Measurements from ENCODE around the gene MARCHF2.

MARCHF2 gene

GRCh38 chr19:8468124-8468523 is 55.0 kb downstream of the MARCHF2 start:
- intact Hi-C loops (cut with DNase I): no loop called here
- no peak for DNase-seq

- intact Hi-C loops (cut with DNase I): no loop called here
- DNase-seq: peak in 1 of 10 donors; percentile 44
Observed at GRCh38 chr19:8468761-8469373, 55.8 kb downstream of the MARCHF2 start.

GRCh38 chr19:8469613-8470368 is 56.7 kb downstream of the MARCHF2 start:
- intact Hi-C loops (cut with DNase I): no loop called here

GRCh38 chr19:8473648-8474476 is 60.8 kb downstream of the MARCHF2 start:
- no peak for DNase-seq
- intact Hi-C loops (cut with DNase I): no loop called here

More at GRCh38 chr19:8469613-8470368, 56.7 kb downstream of the MARCHF2 start:
- peak in 1 of 10 donors; percentile 67 for DNase-seq

- intact Hi-C loops (cut with DNase I): no loop called here
- DNase-seq: no peak
Observed at GRCh38 chr19:8475005-8475404, 61.9 kb downstream of the MARCHF2 start.

- DNase-seq: no peak
Observed at GRCh38 chr19:8476524-8476923, 63.4 kb downstream of the MARCHF2 start.

GRCh38 chr19:8477889-8478288 is 64.8 kb downstream of the MARCHF2 start:
- intact Hi-C loops (cut with DNase I): no loop called here
- DNase-seq: no peak

More at GRCh38 chr19:8476524-8476923, 63.4 kb downstream of the MARCHF2 start:
- intact Hi-C loops (cut with DNase I): no loop called here

DNA sequence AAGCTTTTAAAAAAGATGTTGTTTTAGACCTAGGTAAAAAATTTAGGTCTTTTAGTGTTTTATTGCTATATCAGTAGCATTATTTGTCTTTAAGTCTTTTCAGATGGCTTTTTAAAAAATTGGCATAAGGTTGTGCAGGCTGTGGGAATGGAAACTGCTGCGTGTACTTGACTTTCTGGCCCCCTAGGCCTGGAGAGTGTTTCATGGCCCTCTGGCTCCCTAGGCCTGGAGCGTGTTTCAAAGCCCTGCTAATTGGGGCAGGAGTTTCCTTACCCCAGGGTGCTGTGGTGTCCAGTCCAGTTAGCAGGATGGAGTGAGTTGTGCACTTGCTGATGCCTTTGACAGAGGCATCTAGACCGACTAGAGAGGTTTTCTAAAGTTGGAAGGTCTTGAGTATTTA is 65.5 kb downstream of the MARCHF2 start:
- peak in 1 of 10 donors; percentile 29 for DNase-seq
- intact Hi-C loops (cut with DNase I): no loop called here

DNA sequence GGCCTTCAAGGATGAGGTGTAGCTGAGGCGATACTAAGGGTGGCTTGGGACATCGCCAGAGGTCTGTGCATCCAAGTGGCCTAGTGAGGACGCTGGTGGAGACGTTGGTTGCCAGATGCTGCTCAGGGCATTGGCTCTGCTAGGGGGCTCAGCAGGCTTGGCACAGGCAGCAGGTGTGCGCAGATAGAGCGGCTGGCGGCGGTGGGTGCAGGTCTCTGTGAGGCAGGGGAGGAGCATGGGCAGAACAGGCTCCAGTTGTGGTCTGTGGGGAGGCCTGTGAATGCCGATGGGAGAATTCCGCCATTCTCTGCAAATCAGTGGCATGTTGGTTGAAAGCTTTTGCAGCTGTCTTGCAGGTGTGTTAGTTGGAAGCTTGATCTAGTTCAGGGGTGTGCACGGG is 68.1 kb downstream of the MARCHF2 start:
- DNase-seq: peak in 1 of 10 donors; percentile 71
- intact Hi-C loops (cut with DNase I): no loop called here

DNA sequence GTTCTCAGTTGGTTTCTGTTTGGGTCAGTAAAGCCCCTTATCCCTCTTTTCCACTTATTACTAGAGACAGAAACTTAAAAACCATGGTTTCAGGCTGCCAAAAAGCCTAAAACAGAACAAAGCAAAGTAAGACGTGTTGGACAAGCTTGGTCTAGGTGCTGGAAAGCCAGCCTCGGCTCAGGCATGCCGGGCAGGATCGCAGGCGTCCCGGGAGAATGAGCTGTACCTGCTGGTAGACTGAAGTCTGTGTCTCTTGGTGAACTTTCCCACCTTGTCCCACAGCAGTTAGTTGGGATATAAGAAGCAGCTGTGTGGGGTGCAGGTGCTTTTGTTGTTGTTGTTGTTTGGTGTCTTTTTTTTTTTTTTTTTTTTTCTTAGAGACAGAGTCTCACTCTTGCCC is 68.5 kb downstream of the MARCHF2 start:
- DNase-seq: peak in 1 of 10 donors; percentile 67
- intact Hi-C loops (cut with DNase I): no loop called here

DNA sequence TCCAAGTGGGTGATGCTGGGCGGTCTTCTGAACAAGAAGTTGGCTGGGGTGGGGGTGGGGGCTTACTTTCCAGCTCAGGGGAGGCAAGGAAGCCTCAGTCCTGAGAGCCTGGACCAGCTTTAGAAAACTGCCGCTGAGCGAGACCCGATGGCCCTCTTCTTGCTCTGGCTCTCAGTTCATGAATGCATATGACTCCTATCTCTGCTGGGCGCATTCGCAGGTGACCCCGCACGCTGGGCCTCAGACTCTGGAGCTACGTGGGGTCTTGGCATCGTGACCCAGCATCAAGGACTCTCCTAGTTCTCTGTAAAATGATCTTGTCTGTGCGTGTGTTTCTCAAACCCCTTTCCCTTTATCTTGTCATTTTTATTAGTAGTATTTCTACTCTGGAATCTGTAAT is 69.6 kb downstream of the MARCHF2 start:
- intact Hi-C loops (cut with DNase I): no loop called here
- peak in 1 of 10 donors; percentile 50 for DNase-seq

DNA sequence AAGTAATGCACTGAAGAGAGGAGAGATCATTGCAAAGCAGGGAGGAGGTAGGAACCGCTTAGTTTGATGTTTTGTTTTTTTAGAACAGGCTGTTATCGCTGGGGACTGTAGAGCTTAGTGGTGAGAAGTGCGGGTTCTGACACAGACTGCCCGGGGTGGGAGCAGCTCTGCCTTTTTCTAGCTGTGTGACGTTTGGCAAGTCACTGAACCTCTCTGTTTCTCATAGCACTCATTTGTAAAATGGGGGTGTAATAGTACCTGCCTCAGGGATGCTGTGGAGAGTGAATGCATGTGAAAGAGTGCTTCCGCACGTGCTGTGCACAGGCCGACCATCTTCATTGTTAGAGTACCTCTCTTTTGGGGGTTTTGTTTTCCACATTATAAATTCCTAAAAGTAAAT is 70.1 kb downstream of the MARCHF2 start:
- intact Hi-C loops (cut with DNase I): no loop called here
- DNase-seq: no peak

GRCh38 chr19:8484331-8484894 is 71.3 kb downstream of the MARCHF2 start:
- DNase-seq: peak in 3 of 10 donors; percentile 18 to 80 (median 59)
- intact Hi-C loops (cut with DNase I): no loop called here

- intact Hi-C loops (cut with DNase I): no loop called here
- peak in 3 of 10 donors; percentile 64 to 85 (median 73) for DNase-seq
Observed at GRCh38 chr19:8485561-8486371, 72.7 kb downstream of the MARCHF2 start.

DNA sequence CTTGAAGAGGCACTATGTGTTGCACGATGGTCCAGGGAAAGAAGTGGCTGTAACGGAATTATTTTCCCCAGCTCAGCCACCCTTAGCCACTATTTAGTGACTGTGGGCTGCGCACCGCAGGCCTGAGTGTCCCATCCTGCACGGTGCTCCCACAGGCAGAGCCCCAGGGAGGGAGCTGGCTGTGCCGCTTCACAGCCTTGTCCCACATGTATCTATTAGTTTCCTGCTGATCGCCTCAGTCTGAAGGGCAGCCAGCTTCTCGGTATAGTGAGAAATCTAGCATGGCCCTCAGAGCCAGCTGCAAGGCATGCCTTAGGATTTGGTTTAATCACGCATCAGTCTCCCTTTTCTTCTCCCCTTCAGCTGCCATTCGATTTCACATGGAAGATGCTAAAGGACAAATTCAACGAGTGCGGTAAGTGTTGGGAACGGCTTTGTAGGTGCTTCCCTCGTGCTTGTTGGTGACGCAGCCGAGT is 73.6 kb downstream of the MARCHF2 start:
- DNase-seq: peak in 3 of 10 donors; percentile 10 to 64 (median 59)
- intact Hi-C loops (cut with DNase I): no loop called here

- intact Hi-C loops (cut with DNase I): no loop called here
- DNase-seq: peak in 6 of 10 donors; percentile 12 to 88 (median 54)
Observed at GRCh38 chr19:8487137-8487851, 74.2 kb downstream of the MARCHF2 start.

DNA sequence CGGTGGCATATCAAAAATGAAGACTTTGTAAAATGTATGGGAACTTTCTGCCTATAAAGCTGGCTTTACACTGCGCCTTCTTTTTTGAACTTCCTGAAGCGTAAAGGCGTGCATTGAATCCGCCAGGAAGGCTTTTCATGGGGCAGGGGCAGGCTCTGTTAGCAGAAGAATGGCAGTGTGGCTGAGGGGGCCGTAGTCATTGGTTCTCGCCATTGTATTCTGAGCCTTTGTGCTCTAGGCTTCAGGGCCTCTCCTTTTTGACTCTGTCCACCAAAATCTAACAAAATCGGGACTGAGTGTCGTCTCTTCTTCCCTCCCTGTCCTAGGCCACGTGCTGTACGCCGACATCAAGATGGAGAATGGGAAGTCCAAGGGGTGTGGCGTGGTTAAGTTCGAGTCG is 75.3 kb downstream of the MARCHF2 start:
- peak in 1 of 10 donors; percentile 77 for DNase-seq
- intact Hi-C loops (cut with DNase I): no loop called here

Measured in posterior cingulate gyrus (tissue), 11 donors.